ENCODE measurements around the gene IL1R2. TPM values are rescaled to one million over a fixed set of nuclear protein-coding genes. Genes with fewer than 3 reads are reported as not detected.

IL1R2 gene
- total and polyA plus RNA-seq, 9 of the 15 experiments (the other 6 are each of a cell fraction or from before 2014, with no cell fraction given): 0.13 TPM; not detected in 8

GRCh38 chr2:102056079-102056581 is 64.4 kb downstream of the IL1R2 start (continued):
- TF ChIP-seq ZBTB17 (CRISPR knock-in tag; IDR thresholded peaks at IDR 0.05) (no peak), ASH1L (IDR thresholded peaks at IDR 0.05; ENCODE audit: borderline replicate concordance, low read depth, partially characterized antibody) (no peak), TCF7L2 (IDR thresholded peaks at IDR 0.05; ENCODE audit: low read depth, low read length) (no peak), YBX1 (IDR thresholded peaks at IDR 0.05) (no peak), JUN (IDR thresholded peaks at IDR 0.05; ENCODE audit: borderline replicate concordance, low read depth, low read length) (peak; percentile 28; the same call in 1 of the 2 replicates), JUN (CRISPR knock-in tag; IDR thresholded peaks at IDR 0.05; ENCODE audit: borderline replicate concordance) (no peak), TAF9B (IDR thresholded peaks at IDR 0.05; ENCODE audit: partially characterized antibody) (peak; percentile 36), E4F1 (CRISPR knock-in tag; IDR thresholded peaks at IDR 0.05; ENCODE audit: borderline replicate concordance) (no peak), HNRNPH1 (optimal IDR thresholded peaks at IDR 0.05; ENCODE audit: low read depth, low read length) (no peak), TAF7 (tag; IDR thresholded peaks at IDR 0.05) (no peak)

Data from K562 (cell line).